Fibroblast of the aortic adventitia (primary cell): ENCODE results near the gene TMEM212. TPM values are rescaled to one million over a fixed set of nuclear protein-coding genes. Genes with fewer than 3 reads are reported as not detected.

Experiments used
- DNase-seq: peaks from one replicate; pipeline ENCODE4 v3.0.0-alpha.2; 2010; ENCODE audit warnings: low read depth
- H3K4me3 ChIP-seq: 2 replicates; pipeline ENCODE4 v1.5.1; 2011; ENCODE audit warnings: low read depth, mild to moderate bottlenecking, control low read depth, low read length, moderate library complexity
- total RNA-seq: library from RNA; depleted of rRNA; stranded (reverse); fragments of >200 nt; gene quantifications from 2 replicates; pipeline ENCODE4 v1.2.3, GENCODE V29; 2012; ENCODE audit warnings: low replicate concordance
- TF ChIP-seq, protein P1 (sequence below): IDR thresholded peaks from 2 replicates; pipeline ENCODE4 v1.5.1; 2011; ENCODE audit warnings: mild to moderate bottlenecking, low read length, control low read depth, inconsistent platforms; ENCODE audit not compliant: insufficient read depth

Gene TMEM212
- total RNA-seq, 1 donor: not detected

GRCh38 chr3:171827836-171828458 is 15.2 kb upstream of the TMEM212 start:
- no peak overlapping the region for H3K4me3 ChIP-seq
- TF ChIP-seq, protein P1, sequence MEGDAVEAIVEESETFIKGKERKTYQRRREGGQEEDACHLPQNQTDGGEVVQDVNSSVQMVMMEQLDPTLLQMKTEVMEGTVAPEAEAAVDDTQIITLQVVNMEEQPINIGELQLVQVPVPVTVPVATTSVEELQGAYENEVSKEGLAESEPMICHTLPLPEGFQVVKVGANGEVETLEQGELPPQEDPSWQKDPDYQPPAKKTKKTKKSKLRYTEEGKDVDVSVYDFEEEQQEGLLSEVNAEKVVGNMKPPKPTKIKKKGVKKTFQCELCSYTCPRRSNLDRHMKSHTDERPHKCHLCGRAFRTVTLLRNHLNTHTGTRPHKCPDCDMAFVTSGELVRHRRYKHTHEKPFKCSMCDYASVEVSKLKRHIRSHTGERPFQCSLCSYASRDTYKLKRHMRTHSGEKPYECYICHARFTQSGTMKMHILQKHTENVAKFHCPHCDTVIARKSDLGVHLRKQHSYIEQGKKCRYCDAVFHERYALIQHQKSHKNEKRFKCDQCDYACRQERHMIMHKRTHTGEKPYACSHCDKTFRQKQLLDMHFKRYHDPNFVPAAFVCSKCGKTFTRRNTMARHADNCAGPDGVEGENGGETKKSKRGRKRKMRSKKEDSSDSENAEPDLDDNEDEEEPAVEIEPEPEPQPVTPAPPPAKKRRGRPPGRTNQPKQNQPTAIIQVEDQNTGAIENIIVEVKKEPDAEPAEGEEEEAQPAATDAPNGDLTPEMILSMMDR: no peak
- no peak for DNase-seq

DNA sequence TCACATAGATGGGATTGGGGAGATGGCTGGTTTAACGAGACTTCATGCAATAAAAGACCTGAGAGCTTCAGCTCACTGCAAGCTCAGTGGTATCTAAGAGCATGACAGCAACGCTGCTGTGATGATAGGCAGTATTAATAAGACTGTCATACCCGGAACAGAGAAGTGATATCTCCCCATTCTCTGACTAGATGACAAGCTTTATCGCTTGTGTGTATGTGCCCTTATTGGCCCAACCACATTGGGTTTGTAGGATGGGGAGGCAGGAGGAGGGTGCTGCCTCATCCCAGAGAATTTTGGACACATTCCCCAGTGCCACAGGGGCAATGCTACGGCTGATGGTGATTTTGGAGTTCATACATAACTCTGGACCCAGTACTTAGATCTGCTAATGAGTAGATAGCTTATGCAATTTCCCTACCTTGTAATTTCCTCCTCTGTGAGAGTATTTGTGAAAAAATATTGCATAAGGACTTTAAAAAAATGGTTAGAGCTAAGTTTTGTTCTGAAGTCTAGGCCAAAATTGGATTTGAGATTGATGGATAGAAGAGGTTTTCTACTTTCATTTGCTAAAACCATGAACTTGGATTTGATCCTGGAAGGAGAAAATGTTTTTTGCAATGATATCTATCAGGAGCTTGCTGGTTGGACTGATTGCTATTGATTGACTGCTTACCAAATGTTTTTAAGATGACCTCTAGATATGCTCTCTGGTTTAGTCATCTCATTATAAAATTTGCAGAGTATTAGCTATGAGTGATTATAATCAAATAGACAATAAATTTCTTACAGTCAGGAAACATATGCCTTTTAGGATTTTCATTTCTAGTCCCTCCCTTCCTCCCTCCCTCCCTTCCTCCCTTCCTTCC is 14.0 kb upstream of the TMEM212 start:
- H3K4me3 ChIP-seq: no peak overlapping the region
- DNase-seq: peak; percentile 66
- TF ChIP-seq, protein P1: no peak

- H3K4me3 ChIP-seq: no peak overlapping the region
- DNase-seq: peak; percentile 89
- TF ChIP-seq, protein P1: peak; percentile 89
Measured at GRCh38 chr3:171829841-171830517, 13.2 kb upstream of the TMEM212 start.

- TF ChIP-seq, protein P1: no peak
- no peak for DNase-seq
- H3K4me3 ChIP-seq: no peak overlapping the region
Measured at GRCh38 chr3:171830518-171830875, 12.7 kb upstream of the TMEM212 start.

DNA sequence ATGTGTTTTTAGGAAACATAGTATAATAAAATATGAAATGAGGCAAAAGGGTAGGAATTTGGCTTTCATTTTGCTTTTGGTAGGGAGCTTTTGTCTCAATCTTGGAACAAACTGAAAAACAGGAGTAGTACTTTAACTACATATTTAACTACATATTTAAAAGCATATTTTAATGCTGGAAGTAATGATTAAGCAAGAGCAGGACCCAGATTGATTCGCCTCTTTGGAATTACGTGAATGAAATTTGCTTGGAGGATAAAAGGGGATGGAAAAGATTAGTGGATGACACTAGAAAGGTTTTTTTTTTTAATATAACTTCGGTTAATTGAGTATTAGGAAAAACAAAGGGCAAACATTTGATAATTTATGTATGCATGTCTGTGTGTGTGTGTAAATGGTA is 11.2 kb upstream of the TMEM212 start:
- DNase-seq: peak; percentile 71
- no peak overlapping the region for H3K4me3 ChIP-seq
- TF ChIP-seq, protein P1: no peak

- no peak for DNase-seq
- H3K4me3 ChIP-seq: no peak overlapping the region
Measured at GRCh38 chr3:171832989-171833388, 10.2 kb upstream of the TMEM212 start.

More at GRCh38 chr3:171832989-171833388, 10.2 kb upstream of the TMEM212 start:
- TF ChIP-seq, protein P1: no peak
